ENCODE data around the gene ARHGEF5.
"Not testable (repeated sequence)": the region's sequence is repeated elsewhere in the genome, so short reads cannot be mapped to it uniquely, and the experiment has no call there.

ARHGEF5 gene

DNA sequence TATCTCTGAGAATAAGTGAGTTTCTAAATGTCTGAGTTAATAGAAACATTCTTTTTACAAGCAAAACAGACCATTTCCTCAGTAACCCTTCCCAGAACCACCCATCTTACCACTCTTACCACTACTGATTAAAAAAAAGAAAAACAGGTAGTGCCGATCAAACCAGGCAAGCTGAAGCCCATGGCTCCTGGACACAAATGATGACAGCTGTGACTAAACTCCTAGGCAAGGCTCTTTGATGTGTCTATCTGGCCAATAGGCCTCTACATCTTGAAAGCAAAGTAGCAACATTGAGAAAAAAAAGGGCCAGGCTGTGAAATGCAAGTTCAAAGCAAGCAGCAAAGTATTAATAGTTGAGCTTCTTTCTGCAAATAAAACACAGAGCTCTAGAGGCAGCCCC lies 6.6 kb upstream of the ARHGEF5 start:
- not testable (repeated sequence) for DNase-seq (ENCODE audit: low read depth, low spot score); H3K36me3 ChIP-seq (ENCODE audit: insufficient read depth, insufficient read length, low read length); H3K4me3 ChIP-seq (ENCODE audit: insufficient read length, low read depth); H3K4me1 ChIP-seq (ENCODE audit: insufficient read depth, insufficient read length); H3K9ac ChIP-seq (ENCODE audit: insufficient read length, low read depth); H3K9me3 ChIP-seq (ENCODE audit: insufficient read depth, low read length); H3K27me3 ChIP-seq (ENCODE audit: insufficient read depth, insufficient read length)

DNA sequence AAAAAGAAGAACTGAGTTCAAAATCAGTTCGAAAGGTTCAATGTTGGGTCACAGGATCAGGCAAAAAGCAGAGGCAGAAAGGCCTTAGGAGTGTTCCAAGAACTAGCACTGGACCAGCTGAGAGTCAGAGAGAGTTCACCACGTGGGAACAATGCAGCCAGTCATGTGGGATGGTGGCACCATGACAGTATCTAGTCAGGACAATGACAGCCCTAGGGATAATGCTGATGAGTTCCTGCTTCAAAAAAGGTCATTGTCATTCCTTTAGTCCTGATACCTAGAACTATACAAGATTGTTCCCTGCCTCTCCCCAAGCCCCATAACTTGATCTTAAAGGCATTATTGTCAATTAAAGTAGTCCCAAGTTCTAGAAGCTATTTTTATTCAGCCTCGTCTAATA lies 3.5 kb upstream of the ARHGEF5 start:
- not testable (repeated sequence) for H3K9ac ChIP-seq (ENCODE audit: insufficient read length, low read depth); DNase-seq (ENCODE audit: low read depth, low spot score); H3K4me1 ChIP-seq (ENCODE audit: insufficient read depth, insufficient read length); H3K27me3 ChIP-seq (ENCODE audit: insufficient read depth, insufficient read length); H3K9me3 ChIP-seq (ENCODE audit: insufficient read depth, low read length); H3K4me3 ChIP-seq (ENCODE audit: insufficient read length, low read depth); H3K36me3 ChIP-seq (ENCODE audit: insufficient read depth, insufficient read length, low read length)

DNA sequence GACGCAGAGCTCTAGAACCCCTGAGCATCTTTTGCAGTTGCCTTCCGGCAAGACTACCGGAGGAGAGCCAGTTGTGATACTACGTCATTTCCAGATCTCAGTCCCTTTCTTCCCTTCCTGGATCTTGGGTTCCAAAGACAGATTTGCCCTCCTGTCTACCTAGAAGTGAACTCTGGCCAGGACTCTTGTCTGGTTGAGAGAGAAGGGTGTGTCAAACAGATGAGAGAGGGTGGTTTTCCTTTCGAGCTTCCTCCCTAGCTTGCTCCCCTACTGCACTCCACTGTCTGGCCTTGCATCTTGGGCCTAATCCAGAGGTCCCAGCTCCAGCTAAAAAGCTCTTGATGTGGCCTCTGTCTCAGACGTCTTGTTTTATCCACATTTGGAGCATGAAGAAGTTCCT lies 983 bp downstream of the ARHGEF5 start:
- H3K27me3 ChIP-seq (ENCODE audit: insufficient read depth, insufficient read length); H3K36me3 ChIP-seq (ENCODE audit: insufficient read depth, insufficient read length, low read length); H3K4me3 ChIP-seq (ENCODE audit: insufficient read length, low read depth); H3K9me3 ChIP-seq (ENCODE audit: insufficient read depth, low read length); DNase-seq (ENCODE audit: low read depth, low spot score); H3K9ac ChIP-seq (ENCODE audit: insufficient read length, low read depth); H3K4me1 ChIP-seq (ENCODE audit: insufficient read depth, insufficient read length): not testable (repeated sequence)

DNA sequence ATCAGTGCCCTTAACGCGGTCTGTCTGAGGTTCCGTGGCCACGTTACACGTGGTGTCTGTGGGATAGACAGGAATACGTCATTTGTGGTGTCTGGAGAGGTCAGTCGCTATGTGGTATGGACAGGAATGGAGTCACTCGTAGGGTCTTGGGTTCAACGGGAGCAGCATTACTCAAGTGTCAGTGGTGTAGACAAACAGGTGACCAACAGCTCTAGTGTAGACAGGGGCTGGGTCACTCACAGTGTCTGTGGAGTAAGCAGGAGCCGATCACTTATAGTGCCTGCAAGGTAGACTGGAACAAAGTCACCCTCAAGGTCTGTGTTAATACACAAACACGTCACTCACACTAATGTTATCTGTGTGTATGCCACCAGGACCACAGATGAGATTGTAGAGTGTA lies 1.7 kb downstream of the ARHGEF5 start:
- H3K4me3 ChIP-seq (ENCODE audit: insufficient read length, low read depth); H3K9ac ChIP-seq (ENCODE audit: insufficient read length, low read depth); H3K27me3 ChIP-seq (ENCODE audit: insufficient read depth, insufficient read length); DNase-seq (ENCODE audit: low read depth, low spot score); H3K36me3 ChIP-seq (ENCODE audit: insufficient read depth, insufficient read length, low read length); H3K4me1 ChIP-seq (ENCODE audit: insufficient read depth, insufficient read length); H3K9me3 ChIP-seq (ENCODE audit: insufficient read depth, low read length): not testable (repeated sequence)

DNA sequence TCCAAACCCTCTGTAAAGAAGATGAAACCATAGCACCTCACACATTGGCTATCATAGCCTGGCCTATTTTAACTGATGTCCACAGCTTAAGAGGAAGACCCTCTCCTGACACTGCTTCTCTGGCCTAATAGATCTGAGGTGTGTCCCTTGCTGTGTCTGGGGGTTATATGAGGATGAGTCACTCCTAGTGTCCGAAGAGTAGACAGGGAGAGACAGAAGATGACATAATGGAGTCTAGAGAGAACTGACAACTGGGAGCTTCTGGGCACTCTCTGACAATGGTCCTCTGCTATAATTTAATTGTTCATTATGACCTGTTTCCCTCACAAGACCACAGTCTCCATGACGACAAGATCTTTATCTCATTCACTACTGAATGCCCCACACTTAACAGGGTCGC lies 6.9 kb downstream of the ARHGEF5 start:
- H3K4me1 ChIP-seq (ENCODE audit: insufficient read depth, insufficient read length); H3K9me3 ChIP-seq (ENCODE audit: insufficient read depth, low read length); H3K9ac ChIP-seq (ENCODE audit: insufficient read length, low read depth); DNase-seq (ENCODE audit: low read depth, low spot score); H3K27me3 ChIP-seq (ENCODE audit: insufficient read depth, insufficient read length); H3K4me3 ChIP-seq (ENCODE audit: insufficient read length, low read depth); H3K36me3 ChIP-seq (ENCODE audit: insufficient read depth, insufficient read length, low read length): not testable (repeated sequence)

DNA sequence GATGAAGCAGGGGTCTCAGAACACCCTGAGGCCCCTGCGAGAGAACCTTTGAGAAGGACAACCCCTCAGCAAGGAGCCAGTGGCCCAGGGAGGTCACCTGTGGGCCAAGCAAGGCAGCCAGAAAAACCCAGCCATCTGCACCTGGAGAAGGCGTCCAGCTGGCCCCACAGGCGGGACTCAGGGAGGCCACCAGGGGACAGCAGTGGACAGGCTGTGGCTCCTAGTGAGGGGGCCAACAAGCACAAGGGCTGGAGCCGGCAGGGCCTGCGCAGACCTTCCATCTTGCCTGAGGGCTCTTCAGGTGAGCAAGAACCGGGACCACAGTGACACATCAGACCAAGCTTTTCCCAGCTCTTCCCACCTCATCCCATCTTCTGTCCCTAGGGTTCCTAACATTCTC lies 10.3 kb downstream of the ARHGEF5 start:
- not testable (repeated sequence) for DNase-seq (ENCODE audit: low read depth, low spot score)

DNA sequence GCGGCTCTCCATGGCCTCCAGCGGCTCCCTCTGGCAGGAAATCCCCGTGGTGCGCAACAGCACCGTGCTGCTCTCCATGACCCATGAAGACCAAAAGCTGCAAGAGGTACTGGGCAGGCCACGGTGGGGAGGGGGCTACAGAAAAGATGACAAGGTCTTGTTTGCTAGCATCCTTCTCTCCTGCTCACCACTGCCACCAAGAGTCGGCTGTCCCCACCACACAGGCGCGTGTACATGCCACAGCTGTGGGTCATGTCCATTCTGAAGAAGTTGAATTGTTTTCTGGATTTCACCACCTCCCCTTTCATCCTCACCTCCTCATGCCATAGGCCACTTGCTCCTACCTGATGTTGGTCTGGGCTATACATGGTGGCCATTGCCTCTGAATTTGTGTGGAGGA lies 12.0 kb downstream of the ARHGEF5 start:
- not testable (repeated sequence) for H3K36me3 ChIP-seq (ENCODE audit: insufficient read depth, insufficient read length, low read length); H3K4me1 ChIP-seq (ENCODE audit: insufficient read depth, insufficient read length); H3K4me3 ChIP-seq (ENCODE audit: insufficient read length, low read depth); H3K9ac ChIP-seq (ENCODE audit: insufficient read length, low read depth); DNase-seq (ENCODE audit: low read depth, low spot score); H3K27me3 ChIP-seq (ENCODE audit: insufficient read depth, insufficient read length); H3K9me3 ChIP-seq (ENCODE audit: insufficient read depth, low read length)

More for the DNA sequence above, 10.3 kb downstream of the ARHGEF5 start:
- H3K27me3 ChIP-seq (ENCODE audit: insufficient read depth, insufficient read length); H3K4me3 ChIP-seq (ENCODE audit: insufficient read length, low read depth); H3K36me3 ChIP-seq (ENCODE audit: insufficient read depth, insufficient read length, low read length); H3K9me3 ChIP-seq (ENCODE audit: insufficient read depth, low read length); H3K4me1 ChIP-seq (ENCODE audit: insufficient read depth, insufficient read length); H3K9ac ChIP-seq (ENCODE audit: insufficient read length, low read depth): not testable (repeated sequence)

DNA sequence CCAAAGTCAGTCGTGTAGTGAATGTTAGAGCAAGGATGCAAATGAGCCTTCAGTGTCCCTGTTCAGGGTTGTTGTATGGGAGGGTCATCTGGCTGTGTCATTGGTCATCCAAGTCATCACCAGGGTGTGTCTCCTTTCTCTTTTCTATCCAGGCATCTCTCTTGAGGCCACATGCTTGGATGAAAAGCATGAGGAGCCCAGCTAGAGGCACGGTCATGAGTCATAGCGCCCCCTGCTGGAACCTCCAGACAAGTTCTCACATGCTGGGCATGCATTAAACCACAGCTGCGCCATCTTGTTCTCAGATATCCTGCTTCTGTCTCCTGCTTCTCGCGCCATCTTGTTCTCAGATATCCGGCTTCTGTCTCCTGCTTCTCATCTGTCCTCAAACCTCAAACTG lies 14.0 kb downstream of the ARHGEF5 start:
- H3K9me3 ChIP-seq (ENCODE audit: insufficient read depth, low read length); H3K27me3 ChIP-seq (ENCODE audit: insufficient read depth, insufficient read length); H3K4me1 ChIP-seq (ENCODE audit: insufficient read depth, insufficient read length); H3K36me3 ChIP-seq (ENCODE audit: insufficient read depth, insufficient read length, low read length); DNase-seq (ENCODE audit: low read depth, low spot score); H3K9ac ChIP-seq (ENCODE audit: insufficient read length, low read depth); H3K4me3 ChIP-seq (ENCODE audit: insufficient read length, low read depth): not testable (repeated sequence)

DNA sequence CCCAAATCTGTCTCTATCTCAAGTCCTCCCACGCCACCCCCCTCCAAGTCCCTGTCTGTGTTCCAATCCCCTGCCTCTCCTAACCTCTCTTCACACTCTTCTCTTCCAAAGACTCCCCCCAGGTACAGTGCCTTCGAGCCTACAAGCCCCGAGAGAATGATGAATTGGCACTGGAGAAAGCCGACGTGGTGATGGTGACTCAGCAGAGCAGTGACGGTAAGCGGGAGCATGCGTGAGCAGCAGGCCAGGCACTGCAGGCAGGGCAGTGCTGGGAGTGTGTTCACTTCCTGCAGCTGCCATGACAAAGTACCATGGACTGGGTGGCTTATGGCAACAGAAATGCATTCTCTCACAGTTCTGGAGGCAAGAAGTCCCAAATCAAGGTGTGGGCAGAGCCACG lies 23.4 kb downstream of the ARHGEF5 start:
- DNase-seq (ENCODE audit: low read depth, low spot score) = no peak
- no peak for TF ChIP-seq SUZ12 (IDR thresholded peaks at IDR 0.05; ENCODE audit: extremely low read depth, insufficient read depth, insufficient read length)
- TF ChIP-seq ZNF274 (IDR thresholded peaks at IDR 0.05; ENCODE audit: low read depth, low read length) = no peak
- TF ChIP-seq YY1 (IDR thresholded peaks at IDR 0.05; ENCODE audit: insufficient read depth, insufficient read length) = no peak
- peaks cover 11% of the 10 kb centered on the region for H3K36me3 ChIP-seq (ENCODE audit: insufficient read depth, insufficient read length, low read length)
- no peaks in the 10 kb centered on the region for H3K4me1 ChIP-seq (ENCODE audit: insufficient read depth, insufficient read length)
- H3K27me3 ChIP-seq (ENCODE audit: insufficient read depth, insufficient read length) = no peaks in the 10 kb centered on the region
- no peak overlapping the region for H3K4me3 ChIP-seq (ENCODE audit: insufficient read length, low read depth)
- no peak overlapping the region for H3K9ac ChIP-seq (ENCODE audit: insufficient read length, low read depth)
- H3K9me3 ChIP-seq (ENCODE audit: insufficient read depth, low read length) = no peaks in the 10 kb centered on the region
